ENCODE data around the gene TAF1.

The TAF1 gene

GRCh38 chrX:71458866-71459265 lies 92.7 kb downstream of the TAF1 start:
- Histone ChIP-seq H3K36me3 (ENCODE audit: insufficient read depth, low read length) (peaks cover 94% of the 10 kb centered on the region; the same call in 1 of the 2 replicates), H2AFZ (ENCODE audit: low read length) (no peak overlapping the region), H3K9me3 (ENCODE audit: insufficient read depth, low read depth, low read length) (no peaks in the 10 kb centered on the region), H4K20me1 (ENCODE audit: insufficient read depth, low read length, poor library complexity, severe bottlenecking) (no peaks in the 10 kb centered on the region), H3K4me1 (ENCODE audit: insufficient read depth, low read length, poor library complexity, severe bottlenecking) (no peaks in the 10 kb centered on the region), H3K9me2 (replicated peaks; ENCODE audit: low read depth, low read length) (no peaks in the 10 kb centered on the region), H3K4me3 (ENCODE audit: low read length, poor library complexity, severe bottlenecking) (no peak overlapping the region), H3K79me2 (ENCODE audit: insufficient read depth, low read length) (no peaks in the 10 kb centered on the region), H3K9ac (ENCODE audit: low read depth, low read length, poor library complexity, severe bottlenecking) (no peak overlapping the region), H3K4me2 (ENCODE audit: low read depth, low read length, poor library complexity, severe bottlenecking) (no peak overlapping the region), H3F3A (ENCODE audit: low read depth) (no peaks in the 10 kb centered on the region), H3K27me3 (ENCODE audit: insufficient read depth, low read length, poor library complexity, severe bottlenecking) (no peaks in the 10 kb centered on the region)
- no peak for TF ChIP-seq EZH2phosphoT487 (IDR thresholded peaks at IDR 0.05; ENCODE audit: borderline replicate concordance)
- TF ChIP-seq CTCF (conservative IDR thresholded peaks at IDR 0.05; ENCODE audit: low read length) = no peak

GRCh38 chrX:71464968-71465367 lies 98.8 kb downstream of the TAF1 start:
- no peak overlapping the region for H3K4me2 ChIP-seq (ENCODE audit: low read depth, low read length, poor library complexity, severe bottlenecking)
- H4K20me1 ChIP-seq (ENCODE audit: insufficient read depth, low read length, poor library complexity, severe bottlenecking) = no peaks in the 10 kb centered on the region
- no peaks in the 10 kb centered on the region for H3K4me1 ChIP-seq (ENCODE audit: insufficient read depth, low read length, poor library complexity, severe bottlenecking)
- H3K36me3 ChIP-seq (ENCODE audit: insufficient read depth, low read length) = peaks cover 54% of the 10 kb centered on the region; the same call in 1 of the 2 replicates
- TF ChIP-seq EZH2phosphoT487 (IDR thresholded peaks at IDR 0.05; ENCODE audit: borderline replicate concordance) (no peak), CTCF (conservative IDR thresholded peaks at IDR 0.05; ENCODE audit: low read length) (no peak)
- no peak overlapping the region for H2AFZ ChIP-seq (ENCODE audit: low read length)
- H3K9me2 ChIP-seq (replicated peaks; ENCODE audit: low read depth, low read length) = no peaks in the 10 kb centered on the region
- no peaks in the 10 kb centered on the region for H3K27me3 ChIP-seq (ENCODE audit: insufficient read depth, low read length, poor library complexity, severe bottlenecking)
- H3K4me3 ChIP-seq (ENCODE audit: low read length, poor library complexity, severe bottlenecking) = no peak overlapping the region
- H3K79me2 ChIP-seq (ENCODE audit: insufficient read depth, low read length) = no peaks in the 10 kb centered on the region
- no peaks in the 10 kb centered on the region for H3F3A ChIP-seq (ENCODE audit: low read depth)
- H3K9ac ChIP-seq (ENCODE audit: low read depth, low read length, poor library complexity, severe bottlenecking) = no peak overlapping the region
- H3K9me3 ChIP-seq (ENCODE audit: insufficient read depth, low read depth, low read length) = no peaks in the 10 kb centered on the region

GRCh38 chrX:71466979-71467523 lies 100.9 kb downstream of the TAF1 start:
- Histone ChIP-seq H3K4me1 (ENCODE audit: insufficient read depth, low read length, poor library complexity, severe bottlenecking) (no peaks in the 10 kb centered on the region), H3K79me2 (ENCODE audit: insufficient read depth, low read length) (no peaks in the 10 kb centered on the region)

More at GRCh38 chrX:71466979-71467523, 100.9 kb downstream of the TAF1 start:
- Histone ChIP-seq H3K36me3 (ENCODE audit: insufficient read depth, low read length) (peaks cover 33% of the 10 kb centered on the region; the same call in 1 of the 2 replicates), H3K27me3 (ENCODE audit: insufficient read depth, low read length, poor library complexity, severe bottlenecking) (no peaks in the 10 kb centered on the region), H3K4me2 (ENCODE audit: low read depth, low read length, poor library complexity, severe bottlenecking) (no peak overlapping the region), H2AFZ (ENCODE audit: low read length) (no peak overlapping the region), H3K9me2 (replicated peaks; ENCODE audit: low read depth, low read length) (no peaks in the 10 kb centered on the region), H3F3A (ENCODE audit: low read depth) (no peaks in the 10 kb centered on the region), H4K20me1 (ENCODE audit: insufficient read depth, low read length, poor library complexity, severe bottlenecking) (no peaks in the 10 kb centered on the region), H3K4me3 (ENCODE audit: low read length, poor library complexity, severe bottlenecking) (no peak overlapping the region), H3K9me3 (ENCODE audit: insufficient read depth, low read depth, low read length) (no peaks in the 10 kb centered on the region), H3K9ac (ENCODE audit: low read depth, low read length, poor library complexity, severe bottlenecking) (no peak overlapping the region)
- TF ChIP-seq EZH2phosphoT487 (IDR thresholded peaks at IDR 0.05; ENCODE audit: borderline replicate concordance) (no peak), CTCF (conservative IDR thresholded peaks at IDR 0.05; ENCODE audit: low read length) (no peak)

Data from Loucy (cell line).